Left renal cortex interstitium (tissue), 4 donors: ENCODE measurements around the gene VDAC1. TPM values are rescaled to one million over a fixed set of nuclear protein-coding genes. Genes with fewer than 3 reads are reported as not detected.
"Not testable (repeated sequence)": the region's sequence is repeated elsewhere in the genome, so short reads cannot be mapped to it uniquely, and the experiment has no call there.

ENCODE experiments used
- DNase-seq, 4 donors: peaks; one replicate each; pipeline ENCODE4 v3.0.0-alpha.2; 2013; ENCODE audit warnings: low read depth in 4 of 4, low spot score in 2 of 4, missing footprints in 1 of 4
- polyA plus RNA-seq, 4 donors: library from polyadenylated mRNA; unstranded; fragments of 120-200 nt; gene quantifications; one replicate each; pipeline ENCODE4 v1.2.1, GENCODE V29; 2013; ENCODE audit not compliant: insufficient read length in 4 of 4

Gene VDAC1
- polyA plus RNA-seq, 4 donors = 160 to 196 (median 183) TPM

DNA sequence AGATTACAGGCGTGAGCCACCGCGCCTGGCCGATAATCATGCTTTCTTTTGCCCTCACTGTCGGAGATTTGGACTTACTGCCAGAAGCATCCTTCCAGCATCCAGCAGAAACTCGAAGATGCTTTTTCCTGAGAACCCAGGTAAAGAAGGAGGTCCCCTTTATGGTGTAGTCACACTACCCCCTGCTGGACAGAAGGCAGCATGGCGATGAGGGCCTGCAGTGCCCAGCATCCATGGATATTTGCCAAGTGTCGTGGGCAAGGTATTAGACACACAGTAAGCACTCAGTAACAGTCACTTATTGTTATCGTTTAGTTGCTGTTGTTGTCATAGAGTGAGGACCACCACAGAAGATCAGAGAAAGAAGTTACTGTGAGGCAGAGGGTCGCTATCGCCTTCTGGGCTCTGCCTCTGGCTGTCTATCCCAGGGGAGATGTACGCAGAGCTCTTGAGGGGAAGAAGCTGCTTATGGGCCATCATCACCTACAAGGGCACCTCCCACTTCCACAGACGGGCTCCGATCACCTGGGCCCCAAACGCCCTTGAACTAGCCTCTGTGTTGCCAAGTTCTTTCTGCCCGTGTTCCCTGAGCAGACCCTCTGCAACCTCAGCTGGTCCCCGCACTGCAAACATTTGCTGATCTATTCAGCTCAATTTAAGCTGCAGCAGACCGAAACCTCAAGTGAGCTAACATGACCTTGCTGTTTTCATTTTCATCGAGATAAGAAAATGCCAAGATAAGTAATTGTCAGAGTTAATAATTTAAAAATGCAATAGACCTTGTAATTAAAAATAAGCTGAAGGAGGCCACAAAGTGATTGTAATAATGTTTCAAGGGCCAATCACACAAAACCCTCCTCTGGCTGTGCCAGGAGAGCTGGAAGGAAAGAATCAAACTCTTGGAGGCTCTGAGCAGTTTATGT is 60.3 kb downstream of the VDAC1 start:
- DNase-seq = peak in 1 of 4 donors; percentile 55

DNA sequence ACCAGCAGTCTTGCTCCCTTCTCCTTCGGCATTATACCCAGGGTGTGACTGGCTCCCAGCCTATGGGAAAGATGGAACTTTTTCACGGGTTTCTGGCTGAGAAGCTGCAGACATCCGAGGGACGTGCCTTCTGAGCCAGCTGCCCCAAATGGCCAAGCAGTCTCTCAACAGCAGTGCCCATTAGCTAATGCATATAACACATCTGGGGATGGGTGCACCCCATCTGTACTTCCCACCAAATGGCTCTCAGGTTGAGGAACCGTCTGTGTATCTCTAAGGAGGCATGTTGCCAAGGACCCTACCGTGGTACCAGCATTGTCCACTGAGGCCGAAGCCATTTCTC is 61.3 kb downstream of the VDAC1 start:
- DNase-seq = no peak

DNA sequence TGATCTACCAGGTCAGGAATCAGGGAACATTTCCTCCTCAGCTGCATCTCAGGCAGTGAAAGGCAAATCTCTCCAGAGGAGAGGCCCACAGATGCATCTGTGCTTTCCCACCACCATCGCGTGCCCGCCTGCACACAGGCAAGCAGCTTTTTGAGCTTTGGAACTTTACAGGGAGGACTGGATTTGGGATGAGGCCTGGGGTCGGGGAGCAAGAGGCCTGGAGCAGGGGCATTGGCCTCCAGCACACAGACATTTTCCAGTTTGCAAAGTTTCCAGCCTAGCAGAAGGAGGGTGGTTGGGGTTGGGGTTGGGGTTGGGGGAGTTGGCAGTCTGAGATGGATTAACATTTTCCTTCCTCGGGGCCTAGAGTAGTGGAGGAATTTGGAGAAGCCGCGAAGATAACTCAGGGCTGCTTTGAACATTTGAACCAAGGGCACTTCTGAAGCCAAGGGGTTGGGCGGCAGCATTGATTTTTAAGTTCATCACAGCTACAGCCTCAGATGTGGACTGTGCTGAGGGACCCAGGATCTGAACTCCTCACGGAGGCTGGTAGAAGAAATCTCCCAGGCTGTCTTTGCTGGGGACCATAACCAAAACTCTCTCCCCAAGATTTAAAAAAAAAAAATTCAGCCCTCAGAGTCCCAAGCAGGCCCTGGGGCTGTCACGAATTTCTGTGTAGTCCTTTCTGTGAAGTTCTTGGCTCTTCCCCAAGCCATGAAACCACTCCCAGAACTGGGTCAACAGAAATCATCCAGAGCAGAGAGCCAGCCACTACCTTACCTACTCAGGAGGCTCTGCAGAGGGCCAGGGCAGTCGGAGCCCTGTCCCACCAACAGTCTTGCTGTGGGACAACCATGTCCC is 61.9 kb downstream of the VDAC1 start:
- no peak for DNase-seq

DNA sequence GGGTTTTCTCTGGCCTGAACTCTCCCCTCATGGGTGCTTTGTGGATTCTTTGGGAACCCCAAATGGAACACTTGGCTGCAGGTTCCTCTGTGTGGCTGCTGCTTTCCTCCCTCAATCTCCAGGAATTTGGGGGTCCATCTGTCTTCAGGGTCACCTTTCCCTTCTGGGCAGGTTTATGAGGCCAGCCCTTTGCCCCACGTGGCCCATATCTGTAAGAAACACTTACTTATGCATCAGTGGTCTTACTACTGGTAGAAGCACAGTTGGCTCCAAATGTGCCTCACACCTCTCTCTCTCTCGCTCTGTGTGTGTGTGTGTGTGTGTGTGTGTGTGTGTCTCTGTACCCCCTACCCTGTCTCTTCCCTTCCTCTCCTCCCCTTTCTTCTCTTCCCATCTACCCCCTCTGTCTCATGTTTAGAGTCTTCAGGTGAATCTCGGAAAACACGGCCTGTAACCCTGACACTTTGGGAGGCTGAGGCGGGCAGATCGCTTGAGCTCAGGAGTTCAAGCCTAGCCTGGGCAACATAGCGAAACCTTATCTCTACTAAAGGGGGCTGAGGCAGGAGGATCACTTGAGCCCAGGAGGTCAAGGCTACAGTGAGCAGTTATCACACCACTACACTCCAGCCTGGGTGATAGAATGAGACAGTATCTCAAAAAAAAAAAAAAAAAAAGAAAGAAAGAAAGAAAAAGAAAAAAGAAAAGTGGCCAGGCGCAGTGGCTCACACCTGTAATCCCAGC is 63.1 kb downstream of the VDAC1 start:
- DNase-seq = no peak

DNA sequence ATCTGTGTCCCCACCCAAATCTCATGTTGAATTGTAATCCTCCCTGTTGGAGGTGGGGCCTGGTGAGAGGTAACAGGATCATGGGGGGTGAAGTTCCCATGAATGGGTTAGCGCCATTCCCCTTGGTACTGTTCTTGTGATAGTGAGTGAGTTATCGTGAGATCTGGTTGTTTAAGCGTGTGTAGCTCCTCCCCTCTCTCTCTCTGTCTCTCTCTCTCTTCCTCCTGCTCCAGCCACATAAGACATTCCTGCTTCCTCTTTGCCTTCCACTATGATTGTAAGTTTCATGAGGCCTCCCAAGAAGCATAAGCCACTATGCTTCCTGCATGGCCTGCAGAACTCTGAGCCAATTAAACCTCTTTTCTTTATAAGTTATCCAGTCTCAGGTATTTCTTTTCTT is 65.1 kb downstream of the VDAC1 start:
- DNase-seq = no peak

DNA sequence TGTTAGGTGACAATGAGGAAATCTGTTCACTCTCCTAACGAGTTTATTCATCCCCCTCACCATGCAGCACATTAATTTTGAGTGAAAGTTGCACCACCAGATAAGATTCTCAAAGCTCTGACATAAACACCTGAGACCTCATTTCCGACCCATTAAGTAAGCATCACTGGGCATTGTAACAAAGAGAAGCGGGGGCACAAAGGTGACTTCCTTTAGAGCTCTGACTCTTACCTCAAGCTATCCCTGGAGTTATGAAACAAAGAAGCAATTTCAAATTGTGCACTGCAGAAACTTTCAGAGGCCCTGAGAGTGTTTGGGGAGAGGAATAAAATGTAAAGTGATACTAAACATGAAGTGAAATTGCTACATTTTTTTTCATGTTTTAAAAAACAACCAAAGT is 65.8 kb downstream of the VDAC1 start:
- DNase-seq = peak in 1 of 4 donors; percentile 23

DNA sequence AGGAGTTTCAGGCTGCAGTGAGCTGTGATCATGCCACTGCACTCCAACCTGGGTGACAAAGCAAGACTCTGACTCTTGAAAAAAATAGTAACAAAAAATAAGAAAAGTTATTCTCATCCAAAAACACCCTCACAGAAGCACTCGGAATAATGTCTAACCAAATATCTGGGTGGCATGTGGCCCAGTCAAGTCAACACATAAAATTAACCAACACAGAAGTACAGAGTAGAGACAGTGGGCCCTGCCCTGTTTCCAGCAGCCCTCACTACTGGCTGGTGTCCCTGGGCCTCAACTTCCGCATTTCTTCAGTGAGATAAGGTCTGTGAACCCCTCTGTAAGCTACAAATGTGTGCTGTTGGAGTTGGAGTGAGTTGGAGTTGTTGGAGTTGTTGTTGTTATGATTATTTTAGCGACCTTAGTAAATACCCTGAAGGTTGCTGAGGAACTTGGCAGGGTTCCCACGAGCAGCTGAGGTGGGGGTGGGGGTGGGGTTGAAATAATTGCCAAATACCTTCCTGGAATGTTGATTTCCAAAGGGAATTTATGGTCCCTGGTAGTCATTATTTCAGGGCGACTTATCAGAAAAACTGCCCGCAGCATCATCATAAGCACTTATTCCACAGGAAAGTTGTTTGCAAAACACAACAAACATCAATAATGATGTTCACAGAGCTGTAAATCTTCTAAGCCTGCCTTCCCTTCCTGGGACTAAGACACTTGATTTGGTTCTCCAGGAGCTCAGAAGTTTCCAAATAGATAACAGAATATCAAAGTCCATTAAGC is 66.5 kb downstream of the VDAC1 start:
- DNase-seq = no peak

DNA sequence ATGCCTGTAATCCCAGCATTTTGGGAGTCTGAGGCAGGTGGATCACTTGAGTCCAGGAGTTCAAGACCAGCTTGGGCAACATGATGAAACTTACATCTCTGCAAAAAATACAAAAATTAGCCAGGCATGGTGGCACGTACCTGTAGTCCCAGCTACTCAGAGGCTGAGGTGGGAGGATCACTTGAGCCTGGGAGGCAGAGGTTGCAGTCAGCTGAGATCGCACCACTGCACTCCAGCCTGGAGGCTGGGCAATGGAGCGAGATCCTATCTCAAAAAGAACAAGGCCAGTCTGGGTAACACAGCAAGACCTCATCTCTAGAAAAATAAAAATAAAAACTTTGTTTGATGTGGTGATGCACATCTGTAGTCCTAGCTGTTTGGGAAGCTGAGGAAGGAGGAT is 67.1 kb downstream of the VDAC1 start:
- not testable (repeated sequence) for DNase-seq

DNA sequence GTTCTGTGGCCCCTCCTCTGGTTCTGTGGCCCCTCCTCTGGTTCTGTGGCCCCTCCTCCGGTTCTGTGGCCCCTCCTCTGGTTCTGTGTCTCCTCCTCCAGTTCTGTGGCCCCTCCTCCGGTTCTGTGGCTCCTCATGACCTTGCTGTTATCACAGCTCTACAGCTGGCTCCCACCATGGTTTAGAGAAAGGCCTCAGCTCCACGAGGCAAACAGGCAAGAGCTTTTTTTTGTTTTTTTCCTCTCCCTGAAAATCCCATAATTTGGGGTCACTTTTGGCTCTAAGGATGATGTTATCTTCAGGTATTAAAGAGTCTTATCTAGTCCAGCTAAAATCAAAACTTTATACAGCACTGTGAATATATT is 68.1 kb downstream of the VDAC1 start:
- DNase-seq = no peak

DNA sequence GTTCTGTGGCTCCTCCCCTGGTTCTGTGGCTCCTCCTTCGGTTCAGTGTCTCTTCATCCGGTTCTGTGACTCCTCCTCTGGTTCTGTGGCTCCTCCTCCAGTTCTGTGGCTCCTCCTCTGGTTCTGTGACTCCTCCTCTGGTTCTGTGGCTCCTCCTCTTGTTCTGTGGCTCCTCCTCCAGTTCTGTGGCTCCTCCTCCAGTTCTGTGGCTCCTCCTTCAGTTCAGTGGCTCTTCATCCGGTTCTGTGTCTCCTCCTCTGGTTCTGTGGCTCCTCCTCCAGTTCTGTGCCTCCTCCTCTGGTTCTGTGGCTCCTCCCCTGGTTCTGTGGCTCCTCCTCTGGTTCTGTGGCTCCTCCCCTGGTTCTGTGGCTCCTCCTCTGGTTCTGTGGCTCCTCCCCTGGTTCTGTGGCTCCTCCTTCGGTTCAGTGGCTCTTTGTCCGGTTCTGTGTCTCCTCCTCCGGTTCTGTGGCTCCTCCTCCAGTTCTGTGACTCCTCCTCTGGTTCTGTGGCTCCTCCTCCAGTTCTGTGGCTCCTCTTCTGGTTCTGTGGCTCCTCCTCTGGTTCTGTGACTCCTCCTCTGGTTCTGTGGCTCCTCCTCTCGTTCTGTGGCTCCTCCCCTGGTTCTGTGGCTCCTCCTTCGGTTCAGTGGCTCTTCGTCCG is 68.7 kb downstream of the VDAC1 start:
- DNase-seq = not testable (repeated sequence)

DNA sequence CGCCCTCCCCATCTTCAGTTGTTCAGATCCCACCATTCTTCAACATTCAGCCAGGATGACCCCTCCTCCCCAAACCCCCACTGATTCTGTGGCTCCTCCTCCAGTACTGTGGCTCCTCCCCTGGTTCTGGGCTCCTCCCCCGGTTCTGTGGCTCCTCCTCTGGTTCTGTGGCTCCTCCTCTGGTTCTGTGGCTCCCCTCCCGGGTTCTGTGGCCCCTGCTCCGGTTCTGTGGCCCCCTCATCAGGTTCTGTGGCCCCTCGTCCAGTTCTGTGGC is 69.2 kb downstream of the VDAC1 start:
- no peak for DNase-seq

DNA sequence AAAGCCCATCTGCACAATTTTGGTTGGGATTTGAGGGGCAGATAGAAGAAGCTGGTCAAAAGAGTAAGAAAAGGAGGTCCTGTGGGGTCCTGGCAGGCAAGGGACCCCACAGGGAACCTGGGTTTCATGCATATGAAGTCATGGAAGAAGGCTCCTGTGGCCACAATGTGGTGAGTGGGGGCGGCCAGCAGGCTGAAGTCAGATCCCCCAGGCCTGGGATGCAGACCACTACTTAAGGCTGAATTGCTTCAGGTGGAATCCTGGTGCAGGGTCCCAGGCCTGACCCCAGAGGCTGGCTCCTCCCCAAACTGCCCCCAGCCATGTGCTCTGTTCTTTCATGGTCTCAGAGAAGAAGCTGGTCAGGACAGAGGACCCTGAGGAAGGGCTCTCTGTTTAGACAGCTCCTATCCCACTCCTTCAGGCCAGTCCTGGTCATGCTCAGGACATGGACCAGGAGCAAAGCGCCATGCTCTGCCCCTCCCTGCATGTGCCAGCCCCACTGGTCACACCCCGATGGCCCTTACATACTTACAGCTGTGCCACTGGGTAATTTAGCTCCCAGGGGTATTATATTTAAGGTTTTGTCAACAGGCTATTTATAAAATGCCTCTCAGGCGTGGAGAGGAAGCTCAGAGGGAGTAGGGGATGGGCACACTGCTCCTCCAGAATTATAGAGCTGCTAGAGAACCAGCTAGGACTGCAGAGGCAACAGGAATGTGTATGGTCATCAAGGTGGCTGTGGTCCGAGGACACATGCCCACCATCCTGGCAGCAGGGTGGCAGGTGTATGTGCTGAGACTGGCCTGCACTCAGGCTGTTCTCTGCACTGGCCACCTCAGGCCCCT is 69.7 kb downstream of the VDAC1 start:
- DNase-seq = peak in 1 of 4 donors; percentile 28

DNA sequence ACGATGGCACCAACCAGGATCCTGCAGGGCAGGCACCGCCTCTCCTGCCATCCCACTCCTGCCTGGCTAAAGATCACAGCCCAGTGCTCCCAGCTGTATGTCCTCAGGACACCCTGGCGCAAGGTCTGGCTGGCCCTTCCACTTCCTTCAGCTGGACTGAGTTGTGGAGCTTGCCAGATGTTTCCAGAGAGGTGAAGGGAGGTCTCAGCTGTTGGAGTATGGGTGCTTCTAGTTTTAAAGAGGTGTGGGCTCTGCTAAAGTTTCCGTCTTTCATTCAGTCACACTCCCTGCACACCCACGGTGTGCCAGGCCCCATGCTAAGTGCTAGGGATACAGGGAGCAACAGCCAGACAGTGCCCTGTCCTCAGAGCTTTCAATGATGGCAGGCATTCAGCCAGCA is 70.5 kb downstream of the VDAC1 start:
- no peak for DNase-seq

DNA sequence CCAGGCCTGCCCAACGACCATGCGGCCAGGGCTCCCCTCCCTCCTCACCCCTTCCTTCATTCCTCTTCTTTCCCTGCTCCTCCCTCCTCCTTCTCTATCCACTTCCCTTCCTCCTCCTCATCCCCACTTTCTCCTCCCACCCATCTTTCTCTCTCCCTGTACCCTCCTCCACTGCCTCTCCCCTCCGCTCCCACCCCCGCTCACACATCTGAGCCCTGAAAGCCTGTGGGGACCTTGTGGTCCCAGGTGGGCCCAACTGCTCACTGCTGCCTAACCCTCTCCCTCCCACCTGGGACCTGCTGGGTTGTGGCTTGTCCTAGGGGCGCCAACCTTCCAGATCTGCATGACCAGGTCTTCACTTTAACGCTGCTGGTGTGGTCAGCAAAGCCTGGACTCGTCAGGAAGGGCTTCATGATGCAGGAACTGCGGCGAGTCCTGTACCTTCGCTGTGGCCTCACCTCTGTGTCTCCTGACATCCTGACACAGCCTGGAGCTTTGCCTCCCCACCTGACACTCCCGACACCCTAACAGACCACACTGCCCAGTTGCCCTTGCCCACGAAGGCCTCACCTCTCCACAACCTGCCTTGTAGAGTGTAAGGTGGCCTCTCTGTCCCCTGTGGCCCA is 71.0 kb downstream of the VDAC1 start:
- DNase-seq = no peak

DNA sequence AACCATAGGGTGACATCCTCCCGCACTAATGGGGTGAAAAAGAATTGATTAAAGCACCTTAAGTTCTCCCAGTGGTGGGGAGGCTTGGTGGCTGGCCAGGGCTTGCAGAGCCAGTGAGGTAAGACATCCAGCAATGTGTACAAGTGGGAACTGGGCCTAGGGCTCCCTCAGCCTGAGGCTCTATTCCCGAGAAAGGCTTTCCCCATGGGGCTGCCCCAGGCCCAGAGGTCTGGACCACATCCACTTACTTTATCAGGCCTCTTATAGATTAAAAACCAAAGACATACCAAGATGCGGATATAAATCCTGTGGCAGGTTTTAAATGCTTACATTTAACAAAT is 71.6 kb downstream of the VDAC1 start:
- no peak for DNase-seq

DNA sequence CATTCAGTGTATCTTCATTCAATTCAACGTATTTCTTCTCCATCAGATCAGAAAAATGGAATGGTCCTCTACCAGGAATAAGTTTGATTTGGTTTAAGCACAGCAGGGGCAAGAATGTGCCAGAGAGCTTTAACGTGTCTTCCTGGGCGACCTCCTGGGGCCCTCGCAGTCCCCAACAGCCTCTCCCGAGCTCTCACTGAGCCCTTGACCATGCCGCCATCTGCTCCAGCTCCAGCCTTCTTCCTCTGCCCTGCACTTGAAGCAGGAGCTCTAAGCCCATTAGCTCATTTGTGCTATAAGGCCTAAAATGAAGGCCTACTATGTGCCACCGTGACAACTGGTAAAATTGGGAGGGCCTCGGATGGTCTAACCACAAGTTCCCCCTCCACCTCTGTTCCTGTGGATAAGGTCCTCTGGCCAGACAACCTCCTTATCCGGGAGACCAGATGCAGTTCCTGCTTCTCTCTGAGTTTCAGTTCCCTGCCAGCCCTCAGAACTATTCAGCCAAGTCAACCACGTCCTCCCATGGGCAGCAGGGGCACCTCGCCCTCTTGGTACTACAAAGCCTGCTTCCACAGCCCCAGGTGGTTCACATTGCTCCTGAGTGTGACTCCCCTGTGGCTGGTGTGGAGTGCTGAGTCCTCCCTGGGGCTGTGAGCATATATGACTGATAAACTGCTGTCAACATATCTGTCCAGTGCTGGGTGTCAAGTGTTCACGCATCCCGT is 72.2 kb downstream of the VDAC1 start:
- no peak for DNase-seq

DNA sequence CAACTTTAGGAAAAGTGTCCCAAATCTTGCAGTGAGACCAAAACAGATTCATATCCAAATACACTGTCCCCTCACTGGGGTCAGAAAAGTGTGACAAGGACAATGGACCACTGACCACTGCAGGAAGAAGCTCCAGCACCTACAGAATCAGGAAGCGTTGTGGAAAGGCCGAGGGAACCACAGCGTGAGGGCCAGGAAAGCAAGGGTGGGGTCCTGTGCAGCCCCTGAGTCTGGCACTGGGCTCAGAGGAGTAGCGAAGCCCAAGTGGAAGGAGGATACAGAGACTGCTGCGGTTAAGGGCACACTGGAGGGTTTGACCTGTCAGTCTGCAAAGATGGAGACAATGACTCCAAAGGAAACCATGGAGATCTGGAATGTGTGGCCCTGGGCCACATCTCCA is 73.2 kb downstream of the VDAC1 start:
- no peak for DNase-seq

DNA sequence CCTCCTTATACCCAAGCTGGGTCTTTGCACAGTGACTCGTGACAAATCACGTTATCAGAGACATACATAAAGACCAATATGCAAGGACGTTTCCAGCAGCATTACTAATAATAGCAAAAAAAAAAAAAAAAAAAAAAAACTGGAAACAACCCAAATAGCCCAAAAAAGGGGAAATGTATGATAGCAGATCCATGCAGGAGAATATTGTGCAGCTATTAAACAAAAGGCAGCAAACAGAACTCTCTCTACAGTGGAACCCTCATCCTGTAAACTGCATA is 74.0 kb downstream of the VDAC1 start:
- DNase-seq = no peak
